Activated naive CD4-positive, alpha-beta T cell (primary cell): Measurements from ENCODE around the gene CLASRP.
"Not testable (repeated sequence)": the region's sequence is repeated elsewhere in the genome, so short reads cannot be mapped to it uniquely, and the experiment has no call there.

Experiments
- DNase-seq, 4 experiments: peaks; one replicate each; lab custom pipeline; 2025; lab: John Stamatoyannopoulos, UW

CLASRP gene

GRCh38 chr19:45103508-45104319 lies 64.9 kb downstream of the CLASRP start:
- DNase-seq, result no peak

GRCh38 chr19:45104658-45105349 lies 66.0 kb downstream of the CLASRP start:
- no peak for DNase-seq

DNA sequence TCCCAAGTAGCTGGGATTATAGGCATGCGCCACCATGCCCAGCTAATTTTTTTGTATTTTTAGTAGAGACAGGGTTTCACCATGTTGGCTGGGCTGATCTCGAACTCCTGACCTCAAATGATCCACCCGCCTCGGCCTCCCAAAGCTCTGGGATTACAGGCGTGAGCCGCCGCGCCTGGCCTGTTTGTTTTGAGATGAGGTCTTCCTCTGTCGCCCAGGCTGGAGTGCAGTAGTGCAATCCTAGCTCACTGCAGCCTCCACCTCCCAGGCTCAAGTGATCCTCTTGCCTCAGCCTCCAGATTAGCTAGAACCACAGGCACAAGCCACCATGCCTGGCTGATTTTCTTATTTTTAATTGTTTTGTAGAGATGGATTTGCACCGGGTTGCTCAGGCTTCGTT lies 67.5 kb downstream of the CLASRP start:
- not testable (repeated sequence) for DNase-seq

- DNase-seq, result no peak
Measured at GRCh38 chr19:45107621-45108150, 68.8 kb downstream of the CLASRP start.

DNA sequence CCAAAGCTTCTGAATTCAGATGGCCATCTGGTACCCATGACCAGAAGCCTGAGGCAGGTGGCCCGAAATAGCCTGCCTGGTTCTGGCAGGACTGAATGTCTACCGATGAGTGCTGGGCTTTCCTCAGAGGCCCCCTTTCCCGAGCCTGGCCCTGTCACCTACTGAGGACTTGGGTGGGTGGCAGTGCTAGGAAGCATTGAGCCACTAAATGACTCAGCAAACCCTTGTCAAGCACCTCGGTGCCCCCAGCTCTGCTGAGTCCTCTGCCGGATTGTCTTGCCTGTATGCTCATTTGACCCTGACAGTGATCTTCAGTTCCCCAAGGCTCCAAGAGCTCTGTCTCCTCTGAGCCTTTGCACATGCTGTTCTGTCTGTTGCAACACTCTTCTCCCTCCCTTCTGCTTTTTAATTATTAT lies 72.0 kb downstream of the CLASRP start:
- DNase-seq, result no peak

DNA sequence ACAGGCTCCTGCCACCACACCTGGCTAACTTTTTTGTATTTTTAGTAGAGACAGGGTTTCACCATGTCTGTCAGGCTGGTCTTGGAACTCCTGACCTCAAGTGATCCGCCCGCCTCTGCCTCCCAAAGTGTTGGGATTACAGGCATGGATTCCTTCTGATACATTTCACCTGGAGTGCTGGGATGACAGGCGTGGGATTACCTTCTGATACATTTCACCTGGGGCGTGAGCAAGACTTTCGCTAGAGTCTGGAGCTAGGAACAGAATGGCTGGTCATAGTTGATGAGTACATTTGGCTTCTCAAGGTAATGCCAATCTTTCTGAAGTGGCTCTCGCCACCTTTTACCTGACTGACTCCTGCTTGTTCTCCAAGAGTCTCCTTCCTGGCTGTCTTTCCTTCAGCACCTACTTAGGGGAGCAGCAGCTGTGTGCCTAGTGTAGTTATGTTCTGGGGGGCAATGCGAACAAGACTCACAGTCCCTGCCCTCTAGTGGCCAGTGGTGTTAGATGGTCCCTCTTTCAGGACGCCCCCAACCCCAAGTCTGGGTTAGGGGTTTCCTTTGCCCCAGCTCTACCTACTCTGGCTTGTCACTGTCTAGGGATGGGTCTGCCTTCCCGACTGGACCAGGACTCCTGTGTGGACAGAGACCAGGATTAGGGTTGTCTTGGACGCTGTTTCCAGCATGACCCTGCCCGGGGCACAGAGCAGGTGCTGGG lies 73.4 kb downstream of the CLASRP start:
- DNase-seq, result no peak

DNA sequence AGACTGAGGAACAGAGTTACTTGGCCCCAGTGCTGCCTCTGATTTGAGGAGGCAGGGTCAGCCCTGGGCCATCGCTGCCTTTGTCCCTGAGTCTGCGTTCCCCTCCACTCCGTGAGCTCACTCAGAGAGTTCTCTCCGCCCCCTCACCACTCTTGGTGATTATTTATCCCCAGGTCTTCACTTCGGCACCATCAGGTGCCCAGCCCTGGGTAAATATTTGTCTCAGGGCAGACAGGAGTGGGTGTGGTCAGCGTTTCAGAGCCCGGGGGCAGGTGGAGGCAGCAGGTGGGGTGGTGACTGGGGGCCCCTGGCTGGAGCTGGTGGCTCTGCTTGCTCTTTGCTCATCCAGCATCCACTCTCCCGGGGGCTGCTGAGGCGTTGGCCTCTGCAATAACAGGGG lies 74.8 kb downstream of the CLASRP start:
- no peak for DNase-seq

- DNase-seq, result no peak
Measured at GRCh38 chr19:45114116-45114515, 75.3 kb downstream of the CLASRP start.

DNA sequence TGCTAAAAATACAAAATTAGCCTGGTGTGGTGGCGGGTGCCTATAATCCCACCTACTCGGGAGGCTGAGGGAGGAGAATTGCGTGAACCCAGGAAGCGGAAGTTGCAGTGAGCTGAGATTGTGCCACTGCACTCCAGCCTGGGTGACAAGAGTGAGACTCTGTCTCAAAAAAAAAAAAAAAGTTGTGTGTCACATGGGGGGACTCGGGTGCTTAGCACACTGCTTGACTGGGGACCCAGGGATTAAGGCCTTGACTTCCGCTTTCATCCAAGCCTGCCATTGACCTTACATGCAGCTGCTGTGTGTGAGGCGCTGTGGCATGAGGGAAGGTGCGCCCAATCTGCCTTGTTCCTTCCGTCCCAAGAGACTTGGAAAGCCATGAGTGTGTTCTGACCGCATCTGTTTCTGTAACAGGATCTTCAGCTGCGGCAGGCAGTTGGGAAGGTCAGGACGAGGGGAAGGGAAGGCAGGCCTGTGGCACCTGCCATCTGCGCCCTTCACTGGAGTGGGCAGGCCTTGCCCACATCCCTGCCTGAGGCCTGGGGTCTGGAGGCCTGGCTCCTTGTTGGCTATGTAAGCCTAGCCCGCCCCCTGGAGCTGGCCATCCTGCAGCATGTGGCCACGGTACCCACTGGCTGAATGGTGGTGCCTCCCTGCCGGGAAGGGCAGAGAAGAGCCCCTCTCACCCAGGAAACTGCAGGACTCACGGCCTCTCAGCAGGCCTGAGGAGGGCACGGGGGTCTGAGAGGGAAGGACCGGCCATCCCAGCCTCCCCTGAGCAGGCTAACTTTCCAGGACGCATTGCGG lies 77.2 kb downstream of the CLASRP start:
- DNase-seq, result no peak

DNA sequence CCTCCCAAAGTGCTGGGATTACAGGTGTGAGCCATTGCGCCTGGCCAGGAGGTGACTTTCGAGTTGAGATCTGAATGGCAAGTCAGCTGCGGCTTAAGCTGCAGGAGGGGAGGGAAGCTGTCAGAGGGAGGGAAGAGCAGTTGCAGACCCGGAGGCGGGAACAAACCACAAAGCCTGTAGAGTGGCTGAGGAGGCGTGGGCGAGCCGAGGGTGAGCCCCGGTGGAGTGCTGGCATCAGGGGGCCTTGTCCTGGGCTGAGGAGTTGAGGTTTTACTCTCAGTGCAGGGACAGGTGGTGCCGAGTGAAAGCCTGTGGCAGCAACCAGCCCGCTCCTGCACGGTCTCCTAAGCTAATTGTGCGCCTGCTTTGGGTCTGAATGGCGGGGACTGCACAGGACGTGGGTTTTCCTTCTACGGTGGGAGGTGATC lies 78.3 kb downstream of the CLASRP start:
- DNase-seq, result no peak

GRCh38 chr19:45117671-45118070 lies 78.8 kb downstream of the CLASRP start:
- no peak for DNase-seq

DNA sequence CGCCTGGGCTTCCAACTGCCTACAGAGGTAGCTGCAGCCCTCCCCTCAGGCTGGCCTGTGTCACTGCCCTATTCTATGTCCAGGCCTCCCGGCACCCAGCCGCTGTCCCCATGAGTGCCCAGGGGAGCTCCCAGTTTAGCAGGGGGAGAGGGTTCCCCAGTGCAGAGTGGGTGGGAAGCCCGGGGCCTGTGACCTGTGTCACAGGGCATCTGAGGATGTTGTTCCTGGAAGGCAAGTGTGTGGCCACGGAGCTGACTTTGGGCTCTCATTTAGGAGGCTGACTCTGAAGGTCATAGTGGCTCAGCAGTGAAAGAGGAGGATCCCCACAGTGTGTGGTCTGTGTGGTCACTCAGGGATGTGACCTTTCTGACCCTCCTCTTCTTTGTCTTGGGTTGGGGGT lies 79.3 kb downstream of the CLASRP start:
- no peak for DNase-seq

DNA sequence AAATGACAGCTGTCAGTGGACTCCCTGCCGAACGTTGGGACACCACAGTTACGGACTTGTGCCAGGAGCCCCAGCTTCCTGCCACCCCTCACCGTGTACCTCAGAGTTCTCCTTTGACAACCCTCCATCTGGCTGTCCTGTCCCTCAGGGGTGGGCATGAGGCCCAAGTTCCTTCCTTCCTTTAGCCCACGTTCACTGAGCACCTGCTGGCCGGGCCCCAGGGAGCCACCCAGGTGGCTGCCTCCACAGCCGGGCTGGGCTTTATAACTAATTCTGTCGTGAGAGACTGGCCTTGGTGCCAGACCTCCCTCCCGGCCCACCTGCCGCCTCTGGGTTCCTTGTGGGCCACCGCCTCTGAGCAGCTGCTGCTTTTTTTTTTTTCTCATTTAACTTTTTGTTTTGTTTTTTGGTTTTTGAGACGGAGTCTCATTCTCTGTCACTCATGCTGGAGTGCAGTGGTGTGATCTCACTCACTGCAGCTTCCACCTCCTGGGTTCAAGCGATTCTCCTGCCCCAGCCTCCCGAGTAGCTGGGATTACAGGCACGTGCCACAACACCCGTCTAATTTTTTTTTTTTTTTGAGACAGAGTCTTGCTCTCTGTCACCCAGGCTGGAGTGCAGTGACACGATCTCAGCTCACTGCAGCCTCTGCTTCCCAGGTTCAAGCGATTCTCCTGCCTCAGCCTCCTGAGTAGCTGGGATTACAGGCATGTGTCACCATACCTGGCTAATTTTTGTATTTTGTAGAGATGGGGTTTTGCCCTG lies 79.9 kb downstream of the CLASRP start:
- not testable (repeated sequence) for DNase-seq

DNA sequence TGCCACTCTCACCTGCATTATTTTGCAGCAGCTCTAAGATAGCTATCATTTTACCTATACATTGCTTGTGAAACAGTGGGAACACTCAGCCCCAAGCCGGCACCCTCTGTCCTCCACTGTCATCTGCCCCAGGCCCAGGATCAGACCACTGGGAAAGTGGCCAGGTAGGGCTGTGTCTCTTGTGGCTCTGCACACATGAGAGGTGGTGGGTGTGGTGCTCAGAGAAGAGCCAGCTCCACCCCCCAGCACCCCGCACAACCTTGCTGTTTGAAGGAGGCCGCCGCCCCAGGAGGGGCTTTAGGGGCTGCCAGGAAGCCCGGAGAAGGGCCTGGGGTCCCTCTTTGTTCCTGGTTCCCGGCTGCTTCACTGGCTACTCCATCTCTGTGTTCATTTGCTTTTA lies 80.7 kb downstream of the CLASRP start:
- DNase-seq, result no peak
